ENCODE data around the gene NRCAM.

The NRCAM gene

DNA sequence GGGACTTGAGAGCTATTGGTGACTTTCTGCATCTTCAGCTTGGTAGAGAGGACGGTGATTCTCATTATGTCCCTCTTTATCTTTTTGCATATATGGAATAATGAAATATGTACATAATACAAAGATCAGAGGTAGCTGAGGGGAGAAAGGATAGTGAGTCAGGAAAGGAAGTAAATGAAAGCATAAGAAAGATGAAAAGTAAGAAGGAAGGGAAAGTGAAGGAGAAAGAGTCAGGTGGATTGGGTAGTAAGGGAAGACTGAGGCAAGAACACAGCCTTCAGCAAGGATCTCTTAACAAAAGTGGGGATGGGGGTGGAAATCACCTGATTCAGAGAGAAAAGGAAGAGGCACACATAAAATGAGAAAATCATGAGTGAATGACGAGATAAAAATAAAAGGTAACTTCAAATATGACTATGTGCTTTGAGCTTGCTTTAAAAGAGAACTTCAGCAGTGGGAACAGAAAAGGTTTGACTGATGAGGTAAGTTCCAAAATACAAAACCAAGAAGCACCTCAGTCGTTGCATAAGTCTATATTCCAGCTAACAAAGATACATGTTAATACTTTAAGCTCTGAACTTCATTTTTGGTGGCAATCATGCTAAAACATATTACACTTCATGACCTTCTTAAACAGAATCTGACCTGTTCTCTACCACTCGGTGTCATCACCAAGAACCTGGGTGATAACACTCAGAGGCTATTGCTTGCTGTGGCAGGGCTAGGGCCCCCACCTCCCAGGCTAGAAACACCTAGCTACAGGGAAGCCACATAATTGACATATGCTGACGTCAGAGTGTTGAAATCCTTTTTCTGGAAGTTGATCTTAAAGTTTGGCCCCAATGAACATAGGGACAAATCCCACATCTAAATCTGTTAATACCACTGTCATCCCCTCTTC, 32.9 kb downstream of the NRCAM start:
- no peak for TF ChIP-seq ZNF565 (CRISPR knock-in tag; conservative IDR thresholded peaks at IDR 0.05; ENCODE audit: low read depth)
- no peak for TF ChIP-seq SNAI2 (CRISPR knock-in tag; IDR thresholded peaks at IDR 0.05)
- TF ChIP-seq ZFP30 (CRISPR knock-in tag; IDR thresholded peaks at IDR 0.05): no peak
- no peak for TF ChIP-seq OSR1 (CRISPR knock-in tag; IDR thresholded peaks at IDR 0.05)
- TF ChIP-seq RARB (CRISPR knock-in tag; IDR thresholded peaks at IDR 0.05): no peak
- TF ChIP-seq, protein P1, sequence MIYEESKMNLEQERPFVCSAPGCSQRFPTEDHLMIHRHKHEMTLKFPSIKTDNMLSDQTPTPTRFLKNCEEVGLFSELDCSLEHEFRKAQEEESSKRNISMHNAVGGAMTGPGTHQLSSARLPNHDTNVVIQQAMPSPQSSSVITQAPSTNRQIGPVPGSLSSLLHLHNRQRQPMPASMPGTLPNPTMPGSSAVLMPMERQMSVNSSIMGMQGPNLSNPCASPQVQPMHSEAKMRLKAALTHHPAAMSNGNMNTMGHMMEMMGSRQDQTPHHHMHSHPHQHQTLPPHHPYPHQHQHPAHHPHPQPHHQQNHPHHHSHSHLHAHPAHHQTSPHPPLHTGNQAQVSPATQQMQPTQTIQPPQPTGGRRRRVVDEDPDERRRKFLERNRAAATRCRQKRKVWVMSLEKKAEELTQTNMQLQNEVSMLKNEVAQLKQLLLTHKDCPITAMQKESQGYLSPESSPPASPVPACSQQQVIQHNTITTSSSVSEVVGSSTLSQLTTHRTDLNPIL (CRISPR knock-in tag; IDR thresholded peaks at IDR 0.05; ENCODE audit: low read depth): no peak
- no peak for TF ChIP-seq BACH2 (CRISPR knock-in tag; IDR thresholded peaks at IDR 0.05; ENCODE audit: borderline replicate concordance)
- ATAC-seq: no peak

DNA sequence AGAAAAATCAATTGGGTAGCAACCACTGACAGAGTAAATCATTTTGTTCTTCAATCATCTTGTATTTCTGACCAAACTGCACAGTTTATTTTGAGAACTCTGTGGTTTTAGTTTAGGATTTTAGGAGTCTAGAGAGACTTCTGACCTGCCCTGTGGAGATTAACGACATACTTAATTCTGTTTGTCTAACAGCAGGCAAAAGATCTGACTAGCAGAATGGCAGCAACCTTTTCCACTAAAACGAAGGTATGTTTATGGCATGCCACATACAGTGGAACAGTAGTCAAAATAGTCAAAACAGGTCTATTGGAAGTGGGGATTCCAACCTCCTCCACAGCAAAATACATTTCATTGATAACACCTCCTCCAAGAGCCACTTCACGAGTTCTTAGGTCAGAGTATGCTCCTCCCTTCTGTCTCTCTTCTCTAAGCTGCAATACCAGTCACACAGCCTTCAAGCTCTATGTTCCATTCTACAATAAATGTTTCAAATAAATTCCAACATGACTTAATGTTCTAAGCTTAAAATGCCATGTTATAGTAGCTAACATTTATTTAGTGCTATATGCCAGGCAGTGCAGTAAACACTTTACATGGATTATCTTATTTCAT, 34.4 kb downstream of the NRCAM start:
- ATAC-seq: no peak
- TF ChIP-seq POU6F1 (CRISPR knock-in tag; IDR thresholded peaks at IDR 0.05; ENCODE audit: borderline replicate concordance, low read depth) (no peak), SNAI2 (CRISPR knock-in tag; IDR thresholded peaks at IDR 0.05) (no peak), ISL1 (CRISPR knock-in tag; IDR thresholded peaks at IDR 0.05) (no peak), ZFP30 (CRISPR knock-in tag; IDR thresholded peaks at IDR 0.05) (no peak), GLIS3 (CRISPR knock-in tag; IDR thresholded peaks at IDR 0.05) (no peak), OSR1 (CRISPR knock-in tag; IDR thresholded peaks at IDR 0.05) (no peak), RARB (CRISPR knock-in tag; IDR thresholded peaks at IDR 0.05) (no peak), ZFP3 (CRISPR knock-in tag; IDR thresholded peaks at IDR 0.05) (no peak)
- TF ChIP-seq, protein P2, sequence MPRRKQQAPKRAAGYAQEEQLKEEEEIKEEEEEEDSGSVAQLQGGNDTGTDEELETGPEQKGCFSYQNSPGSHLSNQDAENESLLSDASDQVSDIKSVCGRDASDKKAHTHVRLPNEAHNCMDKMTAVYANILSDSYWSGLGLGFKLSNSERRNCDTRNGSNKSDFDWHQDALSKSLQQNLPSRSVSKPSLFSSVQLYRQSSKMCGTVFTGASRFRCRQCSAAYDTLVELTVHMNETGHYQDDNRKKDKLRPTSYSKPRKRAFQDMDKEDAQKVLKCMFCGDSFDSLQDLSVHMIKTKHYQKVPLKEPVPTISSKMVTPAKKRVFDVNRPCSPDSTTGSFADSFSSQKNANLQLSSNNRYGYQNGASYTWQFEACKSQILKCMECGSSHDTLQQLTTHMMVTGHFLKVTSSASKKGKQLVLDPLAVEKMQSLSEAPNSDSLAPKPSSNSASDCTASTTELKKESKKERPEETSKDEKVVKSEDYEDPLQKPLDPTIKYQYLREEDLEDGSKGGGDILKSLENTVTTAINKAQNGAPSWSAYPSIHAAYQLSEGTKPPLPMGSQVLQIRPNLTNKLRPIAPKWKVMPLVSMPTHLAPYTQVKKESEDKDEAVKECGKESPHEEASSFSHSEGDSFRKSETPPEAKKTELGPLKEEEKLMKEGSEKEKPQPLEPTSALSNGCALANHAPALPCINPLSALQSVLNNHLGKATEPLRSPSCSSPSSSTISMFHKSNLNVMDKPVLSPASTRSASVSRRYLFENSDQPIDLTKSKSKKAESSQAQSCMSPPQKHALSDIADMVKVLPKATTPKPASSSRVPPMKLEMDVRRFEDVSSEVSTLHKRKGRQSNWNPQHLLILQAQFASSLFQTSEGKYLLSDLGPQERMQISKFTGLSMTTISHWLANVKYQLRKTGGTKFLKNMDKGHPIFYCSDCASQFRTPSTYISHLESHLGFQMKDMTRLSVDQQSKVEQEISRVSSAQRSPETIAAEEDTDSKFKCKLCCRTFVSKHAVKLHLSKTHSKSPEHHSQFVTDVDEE (CRISPR knock-in tag; IDR thresholded peaks at IDR 0.05): no peak

DNA sequence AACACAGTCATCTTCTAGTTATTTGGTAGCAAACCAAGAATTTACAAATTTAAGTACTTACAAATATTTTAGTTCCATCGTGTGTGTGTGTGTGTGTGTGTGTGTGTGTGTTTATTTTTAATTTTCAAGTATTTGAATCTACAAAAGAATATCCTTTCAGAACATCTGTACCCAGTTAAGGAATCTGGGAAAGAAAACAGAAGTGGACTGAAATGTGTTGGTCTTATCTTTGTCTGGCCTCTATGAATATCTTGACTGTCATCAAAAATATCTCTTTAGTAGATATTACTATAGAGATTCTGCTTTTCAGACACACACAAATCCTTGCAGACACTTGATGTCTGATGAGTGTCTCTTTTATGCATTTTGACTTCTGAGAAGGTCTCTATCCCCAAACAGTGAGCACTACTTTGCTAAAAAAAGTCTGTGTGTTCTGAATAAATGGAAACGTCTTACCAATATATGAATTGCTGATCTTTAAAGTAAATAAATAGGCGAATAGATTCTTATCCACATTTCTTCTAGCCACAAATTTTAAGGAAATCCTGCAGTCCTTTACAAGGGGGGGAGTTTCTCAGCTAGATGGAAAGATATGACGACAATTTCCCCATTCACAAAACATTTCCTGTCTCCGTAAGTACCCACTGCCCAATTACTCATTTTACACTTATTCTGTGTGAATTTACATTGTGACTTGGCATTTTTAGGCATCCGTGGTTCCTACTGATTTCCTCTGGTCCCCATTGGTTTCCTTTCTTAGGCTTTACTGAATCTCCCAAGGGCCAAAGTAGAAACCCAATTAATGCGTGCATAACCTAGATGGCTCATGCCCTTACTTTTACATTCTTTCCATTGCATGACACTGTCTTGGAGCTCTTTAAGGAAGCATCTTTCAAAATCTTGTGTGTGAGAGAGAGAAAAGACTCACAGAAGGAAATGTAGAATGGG, 36.0 kb downstream of the NRCAM start:
- no peak for ATAC-seq
- TF ChIP-seq, protein P2 (CRISPR knock-in tag; IDR thresholded peaks at IDR 0.05): 0 out of 2 replicates have a peak, but pooled peaks have one; percentile 47
- TF ChIP-seq, protein P1 (CRISPR knock-in tag; IDR thresholded peaks at IDR 0.05; ENCODE audit: low read depth): no peak
- TF ChIP-seq TCF4 (CRISPR knock-in tag; IDR thresholded peaks at IDR 0.05; ENCODE audit: borderline replicate concordance): peak; percentile 81
